Endothelial cell of umbilical vein (primary cell): ENCODE measurements around the gene FEN1. TPM values are rescaled to one million over a fixed set of nuclear protein-coding genes. Genes with fewer than 3 reads are reported as not detected.

ENCODE experiments used
- BruUV-seq: library from RNA; stranded (reverse); fragments of 400-500 nt; replicated peaks from 2 replicates; lab custom pipeline; 2021; lab: Mats Ljungman, UMichigan
- CTCF ChIA-PET: fragments of 300-600, 350-600 bp; sonication (Branson Sonifier 250); formaldehyde crosslinking; loops from one replicate; lab custom pipeline; 2021; ENCODE audit warnings: antibody characterized with exemption, inconsistent platforms; lab: Charles Lee
- POLR2A ChIA-PET: fragments of 300-600, 350-600 bp; sonication (Branson Sonifier 250); formaldehyde crosslinking; loops from one replicate; lab custom pipeline; 2021; ENCODE audit warnings: antibody characterized with exemption, inconsistent platforms; lab: Charles Lee
- DNase-seq: peaks from one replicate; pipeline ENCODE4 v3.0.0-alpha.2; 2011; ENCODE audit warnings: low read depth, low spot score
- FAIRE-seq: peaks from 2 replicates; lab custom pipeline; 2011; peaks lifted over from hg19 to GRCh38; lab: Jason Lieb, UNC
- H2AFZ ChIP-seq: 2 replicates; pipeline ENCODE4 v1.6.0; 2012; ENCODE audit warnings: low read depth, low read length, control low read depth, inconsistent platforms
- H3K27ac ChIP-seq: 2 replicates; pipeline ENCODE4 v1.5.1; 2011; ENCODE audit warnings: low read depth, mild to moderate bottlenecking, control low read depth, low read length, moderate library complexity; ENCODE audit not compliant: insufficient read depth
- H3K27me3 ChIP-seq, 2 experiments: 2 replicates each; pipeline versions ENCODE4 v1.6.0 to v1.6.1; 2011; ENCODE audit warnings: low read length in 2 of 2, mixed read lengths in 1 of 2; ENCODE audit not compliant: control insufficient read depth in 2 of 2, insufficient read depth in 2 of 2
- H3K36me3 ChIP-seq, 2 experiments: 2 replicates in 1 of 2; 3 replicates in 1 of 2; pipeline ENCODE4 v1.5.1; 2011; ENCODE audit warnings: low read length in 2 of 2, mild to moderate bottlenecking in 1 of 2, moderate library complexity in 1 of 2; ENCODE audit not compliant: control insufficient read depth in 2 of 2, insufficient read depth in 2 of 2; ENCODE audit errors: extremely low read depth in 1 of 2
- H3K4me1 ChIP-seq: 3 replicates; pipeline ENCODE4 v1.5.1; 2011; ENCODE audit warnings: mild to moderate bottlenecking, low read length; ENCODE audit not compliant: control insufficient read depth, insufficient read depth; ENCODE audit errors: extremely low read depth
- H3K4me2 ChIP-seq: 2 replicates; pipeline ENCODE4 v1.6.1; 2011; ENCODE audit warnings: low read length, control low read depth, mixed read lengths; ENCODE audit not compliant: insufficient read depth
- H3K4me3 ChIP-seq, 3 experiments: fragments of 200-600 bp in 1 of 3; sonication (generic), shearing (Covaris generic) in 1 of 3; replicated peaks in 1 of 3; 2 replicates each; pipeline ENCODE4 v1.5.1; 2011 to 2016; ENCODE audit warnings: control low read depth in 3 of 3, low read length in 3 of 3, mild to moderate bottlenecking in 2 of 3, inconsistent platforms in 1 of 3, low read depth in 1 of 3, moderate library complexity in 1 of 3; ENCODE audit not compliant: insufficient read depth in 1 of 3
- H3K79me2 ChIP-seq: 2 replicates; pipeline ENCODE4 v1.6.0; 2012; ENCODE audit warnings: low read length, inconsistent platforms; ENCODE audit not compliant: control insufficient read depth, insufficient read depth
- H3K9ac ChIP-seq: replicated peaks from 2 replicates; pipeline ENCODE3; 2011; ENCODE audit warnings: low read length, control low read depth; ENCODE audit not compliant: insufficient read depth; ENCODE audit errors: extremely low read depth
- H3K9me1 ChIP-seq: replicated peaks from 3 replicates; pipeline ENCODE4 v1.6.0; 2011; ENCODE audit warnings: mild to moderate bottlenecking, low read length; ENCODE audit not compliant: control insufficient read depth, insufficient read depth; ENCODE audit errors: extremely low read depth
- H3K9me3 ChIP-seq: replicated peaks from 2 replicates; pipeline ENCODE4 v1.5.1; 2012; ENCODE audit warnings: low read length, inconsistent platforms; ENCODE audit not compliant: control insufficient read depth, insufficient read depth
- H4K20me1 ChIP-seq: replicated peaks from 2 replicates; pipeline ENCODE3; 2011; ENCODE audit warnings: mild to moderate bottlenecking, low read length; ENCODE audit not compliant: control insufficient read depth, insufficient read depth; ENCODE audit errors: extremely low read depth
- CTCF ChIP-seq, 2 donors: IDR thresholded peaks; 1 replicate in 1 of 2; 2 replicates in 1 of 2; pipeline ENCODE4 v1.5.1; 2011; ENCODE audit warnings: low read length in 2 of 2, mild to moderate bottlenecking in 2 of 2, moderate library complexity in 2 of 2, control low read depth in 1 of 2, inconsistent platforms in 1 of 2, low read depth in 1 of 2; ENCODE audit not compliant: insufficient read depth in 1 of 2; ENCODE audit errors: extremely low read depth in 1 of 2
- EZH2 ChIP-seq: IDR thresholded peaks from 2 replicates; pipeline ENCODE4 v1.6.1; 2012; ENCODE audit warnings: borderline replicate concordance, low read depth, mild to moderate bottlenecking, moderate library complexity, low read length, inconsistent platforms; ENCODE audit not compliant: severe bottlenecking
- FOS ChIP-seq: IDR thresholded peaks from 2 replicates; pipeline ENCODE4 v1.6.1; 2011; ENCODE audit warnings: mild to moderate bottlenecking, low read length, moderate library complexity, borderline replicate concordance; ENCODE audit not compliant: insufficient read depth
- GATA2 ChIP-seq: IDR thresholded peaks from 2 replicates; pipeline ENCODE4 v1.7.0; 2011; ENCODE audit warnings: low read depth, mild to moderate bottlenecking, moderate library complexity, mixed read lengths, low read length; ENCODE audit not compliant: insufficient read length, insufficient read depth
- JUN ChIP-seq: IDR thresholded peaks from 2 replicates; pipeline ENCODE4 v1.6.1; 2011; ENCODE audit warnings: borderline replicate concordance, low read depth; ENCODE audit not compliant: insufficient read length, insufficient read depth
- MYC ChIP-seq: IDR thresholded peaks from one replicate; pipeline ENCODE4 v1.6.1; 2011; ENCODE audit warnings: mild to moderate bottlenecking, low read depth, low read length
- POLR2A ChIP-seq: IDR thresholded peaks from 2 replicates; pipeline ENCODE4 v1.6.1; 2012; ENCODE audit warnings: low read depth, mild to moderate bottlenecking, control low read depth, low read length
- POLR2AphosphoS5 ChIP-seq: IDR thresholded peaks from 2 replicates; pipeline ENCODE4 v1.6.1; 2012; ENCODE audit warnings: low read depth, mild to moderate bottlenecking, control low read depth, low read length, moderate library complexity; ENCODE audit not compliant: insufficient read depth
- dilution Hi-C: fragments of 300-500 bp; cut with MboI; formaldehyde crosslinking; loops from one replicate; pipeline ENCODE4 v1.15.0; 2019; ENCODE audit warnings: low sequenced_read_pairs; ENCODE audit not compliant: extremely low pct_ligation_motif_present
- intact Hi-C: fragments of 100-400 bp; cut with micrococcal nuclease; formaldehyde crosslinking; loops from one replicate; pipeline ENCODE4 v1.10.0; 2022
- polyA plus RNA-seq, 4 experiments: library from polyadenylated mRNA; depleted of rRNA in 3 of 4; stranded (reverse) in 3 of 4; unstranded in 1 of 4; fragments of >200 nt; gene quantifications; 2 replicates each; pipeline versions ENCODE4 v1.2.1 to v1.2.3, GENCODE V29; 2011 to 2012; ENCODE audit warnings: missing spikeins in 1 of 4
- total RNA-seq: library from RNA; stranded (reverse); gene quantifications from 2 replicates; pipeline ENCODE4 v1.2.3, GENCODE V29; 2021

FEN1 gene
- total and polyA plus RNA-seq, 2 donors (not counting 3 experiments of a cell fraction or from before 2014, with no cell fraction given), result 29.3 to 60.5 TPM

GRCh38 chr11:61793083-61793828, 545 bp downstream of the FEN1 start:
- H3K27me3 ChIP-seq, result no peaks in the 10 kb centered on the region
- TSS peak; percentile 58 for BruUV-seq
- H3K4me1 ChIP-seq, result peaks cover 19% of the 10 kb centered on the region
- ChIA-PET POLR2A (interaction anchor here (0.6 to 1.9 kb wide), 4 partner anchors 22 to 315 kb away, joined by 3 to 13 read pairs (median 4); partner anchors contain the start of gene FTH1), CTCF (interaction anchor here (1.6 to 2.6 kb wide), 6 partner anchors 22 to 315 kb away, joined by 3 to 16 read pairs (median 10); no protein-coding TSS in a partner anchor)
- peak overlapping the region; percentile 99 for H3K27ac ChIP-seq
- H3K36me3 ChIP-seq, result peaks cover 4 to 22% of the 10 kb centered on the region in 2 experiments
- H3K4me3 ChIP-seq, result peak overlapping the region; percentile 70 to 91 (median 83)
- FAIRE-seq, result no peak
- TF ChIP-seq POLR2AphosphoS5 (no peak), POLR2A (peak; percentile 19), JUN (no peak)
- dilution Hi-C loops, result no loop called here
- peaks cover 57% of the 10 kb centered on the region for H3K79me2 ChIP-seq
- peak overlapping the region; percentile 76 for H2AFZ ChIP-seq
- H3K9me1 ChIP-seq, result no peaks in the 10 kb centered on the region
- DNase-seq, result no peak
- no peaks in the 10 kb centered on the region for H3K9me3 ChIP-seq
- H4K20me1 ChIP-seq, result no peaks in the 10 kb centered on the region
- intact Hi-C loops, result loop anchor here (2.0 to 5.0 kb wide), 2 partner anchors 98 to 329 kb away; partner anchors contain the start of genes FADS3 and INCENP
- H3K9ac ChIP-seq, result peak overlapping the region; percentile 100
- peak overlapping the region; percentile 92 for H3K4me2 ChIP-seq

- Histone ChIP-seq H3K4me2 (peak overlapping the region; percentile 92), H3K36me3 (peaks cover 4 to 18% of the 10 kb centered on the region in 2 experiments), H2AFZ (no peak overlapping the region), H3K9me1 (no peaks in the 10 kb centered on the region), H3K4me3 (peak overlapping the region; percentile 70 to 91 (median 83)), H3K27ac (peak overlapping the region; percentile 99), H3K9me3 (no peaks in the 10 kb centered on the region), H3K4me1 (peaks cover 19% of the 10 kb centered on the region), H3K27me3 (no peaks in the 10 kb centered on the region), H3K9ac (peak overlapping the region; percentile 100), H4K20me1 (no peaks in the 10 kb centered on the region), H3K79me2 (peaks cover 60% of the 10 kb centered on the region)
- TF ChIP-seq EZH2 (no peak), JUN (no peak), GATA2 (no peak), POLR2AphosphoS5 (no peak), FOS (no peak), POLR2A (no peak), CTCF (IDR thresholded peaks at IDR 0.05; ENCODE audit: extremely low read depth in 1 of 2, insufficient read depth in 1 of 2, low read depth in 1 of 2, low read length in 2 of 2) (no peak), MYC (no peak)
- ChIA-PET CTCF (interaction anchor here (1.6 to 2.6 kb wide), 3 partner anchors 21 to 288 kb away, joined by 3 to 10 read pairs (median 9); no protein-coding TSS in a partner anchor), POLR2A (no interaction called here)
- no TSS peak for BruUV-seq
- dilution Hi-C loops (no loop called here), intact Hi-C loops (loop anchor here (2.0 to 5.0 kb wide), 2 partner anchors 97 to 328 kb away; partner anchors contain the start of genes FADS3 and INCENP)
- FAIRE-seq, result peak; percentile 33
- no peak for DNase-seq
These were observed 1.1 kb downstream of the FEN1 start for GRCh38 chr11:61793829-61794204.
